ENCODE results near the gene F3. TPM values are rescaled to one million over a fixed set of nuclear protein-coding genes. Genes with fewer than 3 reads are reported as not detected.

F3 gene
- total and polyA plus RNA-seq, 2 of the 13 experiments (the other 11 are each of a cell fraction or from before 2014, with no cell fraction given): 5.8 to 9.0 TPM

DNA sequence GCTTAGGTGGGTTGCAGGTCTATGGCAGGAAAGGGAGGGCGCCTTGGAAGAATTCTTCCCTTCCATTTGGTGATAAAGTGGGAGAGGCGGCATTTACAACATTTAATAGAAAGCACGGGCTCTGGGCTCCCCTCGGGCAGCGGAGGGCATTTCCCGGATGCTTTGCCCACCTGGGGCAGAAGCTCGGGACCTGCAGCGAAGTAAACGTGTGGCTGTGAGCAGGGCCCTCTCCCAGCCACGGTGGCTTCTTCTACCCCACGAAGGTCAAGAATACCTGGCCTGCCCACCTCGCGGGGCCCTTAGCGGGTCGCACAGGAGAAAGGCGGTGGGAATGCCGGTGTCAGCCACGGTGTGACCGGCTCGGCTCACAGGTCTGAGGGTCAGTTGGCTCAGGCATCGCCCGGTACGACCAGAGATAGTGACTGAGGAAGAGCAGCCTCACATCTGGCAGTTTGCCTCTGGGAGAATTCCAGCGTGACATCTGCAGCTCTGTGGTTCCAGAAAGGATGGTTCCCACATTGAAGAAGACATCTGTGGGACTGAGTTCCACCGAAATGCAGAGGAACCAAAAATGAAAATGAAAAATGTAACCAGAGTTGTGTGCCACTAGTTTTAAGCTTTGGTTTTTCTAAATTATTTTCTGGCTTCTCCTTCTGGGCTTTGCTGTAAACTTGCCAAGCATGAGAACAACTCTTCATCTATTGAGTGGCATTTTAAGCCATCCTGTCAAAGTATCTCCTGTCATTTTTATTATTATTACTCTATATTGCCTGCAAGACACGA is 720 bp upstream of the F3 start (continued):
- TF ChIP-seq CSRNP2 (CRISPR knock-in tag; conservative IDR thresholded peaks at IDR 0.05; ENCODE audit: low read depth) (no peak), ZFP82 (CRISPR knock-in tag; IDR thresholded peaks at IDR 0.05; ENCODE audit: borderline replicate concordance) (no peak), NR1H2 (CRISPR knock-in tag; IDR thresholded peaks at IDR 0.05; ENCODE audit: borderline replicate concordance, low read depth) (no peak), HOXA3 (CRISPR knock-in tag; IDR thresholded peaks at IDR 0.05) (no peak), HNRNPH1 (optimal IDR thresholded peaks at IDR 0.05; ENCODE audit: low read depth, low read length) (no peak), PRDM10 (CRISPR knock-in tag; IDR thresholded peaks at IDR 0.05; ENCODE audit: low read depth) (no peak), ONECUT2 (CRISPR knock-in tag; IDR thresholded peaks at IDR 0.05) (no peak), ZNF597 (CRISPR knock-in tag; IDR thresholded peaks at IDR 0.05) (no peak), TBX2 (CRISPR knock-in tag; IDR thresholded peaks at IDR 0.05; ENCODE audit: borderline replicate concordance) (peak; percentile 37; the same call in 1 of the 2 replicates), JARID2 (CRISPR knock-in tag; IDR thresholded peaks at IDR 0.05; ENCODE audit: insufficient replicate concordance) (no peak), POLR2G (IDR thresholded peaks at IDR 0.05; ENCODE audit: low read depth, low read length) (no peak), ZMYM4 (CRISPR knock-in tag; IDR thresholded peaks at IDR 0.05) (peak; percentile 8; the same call in 1 of the 2 replicates), HNF4G (IDR thresholded peaks at IDR 0.05; ENCODE audit: borderline replicate concordance, low read depth, low read length) (no peak), HNF4G (CRISPR knock-in tag; IDR thresholded peaks at IDR 0.05; ENCODE audit: borderline replicate concordance, low read depth) (no peak), U2AF1 (optimal IDR thresholded peaks at IDR 0.05; ENCODE audit: low read depth, low read length) (no peak), PHF8 (CRISPR knock-in tag; IDR thresholded peaks at IDR 0.05) (no peak)
- TF ChIP-seq, protein P1, sequence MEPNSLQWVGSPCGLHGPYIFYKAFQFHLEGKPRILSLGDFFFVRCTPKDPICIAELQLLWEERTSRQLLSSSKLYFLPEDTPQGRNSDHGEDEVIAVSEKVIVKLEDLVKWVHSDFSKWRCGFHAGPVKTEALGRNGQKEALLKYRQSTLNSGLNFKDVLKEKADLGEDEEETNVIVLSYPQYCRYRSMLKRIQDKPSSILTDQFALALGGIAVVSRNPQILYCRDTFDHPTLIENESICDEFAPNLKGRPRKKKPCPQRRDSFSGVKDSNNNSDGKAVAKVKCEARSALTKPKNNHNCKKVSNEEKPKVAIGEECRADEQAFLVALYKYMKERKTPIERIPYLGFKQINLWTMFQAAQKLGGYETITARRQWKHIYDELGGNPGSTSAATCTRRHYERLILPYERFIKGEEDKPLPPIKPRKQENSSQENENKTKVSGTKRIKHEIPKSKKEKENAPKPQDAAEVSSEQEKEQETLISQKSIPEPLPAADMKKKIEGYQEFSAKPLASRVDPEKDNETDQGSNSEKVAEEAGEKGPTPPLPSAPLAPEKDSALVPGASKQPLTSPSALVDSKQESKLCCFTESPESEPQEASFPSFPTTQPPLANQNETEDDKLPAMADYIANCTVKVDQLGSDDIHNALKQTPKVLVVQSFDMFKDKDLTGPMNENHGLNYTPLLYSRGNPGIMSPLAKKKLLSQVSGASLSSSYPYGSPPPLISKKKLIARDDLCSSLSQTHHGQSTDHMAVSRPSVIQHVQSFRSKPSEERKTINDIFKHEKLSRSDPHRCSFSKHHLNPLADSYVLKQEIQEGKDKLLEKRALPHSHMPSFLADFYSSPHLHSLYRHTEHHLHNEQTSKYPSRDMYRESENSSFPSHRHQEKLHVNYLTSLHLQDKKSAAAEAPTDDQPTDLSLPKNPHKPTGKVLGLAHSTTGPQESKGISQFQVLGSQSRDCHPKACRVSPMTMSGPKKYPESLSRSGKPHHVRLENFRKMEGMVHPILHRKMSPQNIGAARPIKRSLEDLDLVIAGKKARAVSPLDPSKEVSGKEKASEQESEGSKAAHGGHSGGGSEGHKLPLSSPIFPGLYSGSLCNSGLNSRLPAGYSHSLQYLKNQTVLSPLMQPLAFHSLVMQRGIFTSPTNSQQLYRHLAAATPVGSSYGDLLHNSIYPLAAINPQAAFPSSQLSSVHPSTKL (CRISPR knock-in tag; IDR thresholded peaks at IDR 0.05): 0 out of 2 replicates have a peak, but pooled peaks have one; percentile 6
- TF ChIP-seq, protein P2, sequence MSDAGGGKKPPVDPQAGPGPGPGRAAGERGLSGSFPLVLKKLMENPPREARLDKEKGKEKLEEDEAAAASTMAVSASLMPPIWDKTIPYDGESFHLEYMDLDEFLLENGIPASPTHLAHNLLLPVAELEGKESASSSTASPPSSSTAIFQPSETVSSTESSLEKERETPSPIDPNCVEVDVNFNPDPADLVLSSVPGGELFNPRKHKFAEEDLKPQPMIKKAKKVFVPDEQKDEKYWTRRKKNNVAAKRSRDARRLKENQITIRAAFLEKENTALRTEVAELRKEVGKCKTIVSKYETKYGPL (CRISPR knock-in tag; IDR thresholded peaks at IDR 0.05): no peak
